UCSD-AML1 (cell line): ENCODE measurements around the gene PLIN4.
A peak's percentile ranks its signal among the peaks of the same experiment; 100 is the strongest.
"Not testable (repeated sequence)": the region's sequence is repeated elsewhere in the genome, so short reads cannot be mapped to it uniquely, and the experiment has no call there.

Experiments
- DNase-seq: peaks from one replicate; lab custom pipeline; 2025; ENCODE audit not compliant: unreplicated experiment; lab: John Stamatoyannopoulos, UW

PLIN4 gene

DNA sequence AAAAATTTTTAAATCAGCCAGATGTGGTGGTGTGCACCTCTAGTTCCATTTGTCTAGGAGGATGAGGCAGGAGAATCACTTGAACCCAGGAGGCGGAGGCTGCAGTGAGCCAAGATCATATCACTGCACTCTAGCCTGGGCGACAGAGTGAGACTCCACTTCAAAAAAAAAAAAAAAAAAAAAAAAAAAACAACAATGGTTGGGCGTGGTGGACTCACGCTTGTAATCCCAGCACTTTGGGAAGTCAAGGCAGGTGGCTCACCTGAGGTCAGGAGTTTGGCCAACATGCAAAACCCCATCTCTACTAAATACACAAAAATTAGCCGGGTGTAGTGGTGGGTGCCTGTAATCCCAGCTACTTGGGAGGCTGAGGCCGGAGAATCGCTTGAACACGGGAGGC, 9.1 kb upstream of the PLIN4 start:
- not testable (repeated sequence) for DNase-seq

DNA sequence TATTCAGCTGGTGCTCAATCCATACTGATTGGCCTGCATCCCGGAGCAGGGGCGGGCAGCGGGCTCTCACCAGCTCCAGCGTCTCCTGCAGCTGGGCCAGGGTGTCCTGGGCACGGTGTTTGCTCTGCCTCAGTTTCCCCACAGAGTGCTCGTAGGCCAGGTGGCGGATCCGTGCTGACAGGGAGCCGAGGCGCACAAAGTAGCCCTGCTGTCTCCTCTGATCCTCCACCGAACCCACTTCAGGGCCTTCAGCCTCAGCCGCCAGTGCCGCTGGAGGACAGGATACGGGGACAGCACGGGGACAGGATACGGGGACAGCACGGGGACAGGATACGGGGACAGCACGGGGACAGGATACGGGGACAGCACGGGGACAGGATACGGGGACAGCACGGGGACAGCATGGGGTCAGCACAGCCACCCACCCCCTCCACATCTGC, 7.3 kb upstream of the PLIN4 start:
- DNase-seq, result no peak

DNA sequence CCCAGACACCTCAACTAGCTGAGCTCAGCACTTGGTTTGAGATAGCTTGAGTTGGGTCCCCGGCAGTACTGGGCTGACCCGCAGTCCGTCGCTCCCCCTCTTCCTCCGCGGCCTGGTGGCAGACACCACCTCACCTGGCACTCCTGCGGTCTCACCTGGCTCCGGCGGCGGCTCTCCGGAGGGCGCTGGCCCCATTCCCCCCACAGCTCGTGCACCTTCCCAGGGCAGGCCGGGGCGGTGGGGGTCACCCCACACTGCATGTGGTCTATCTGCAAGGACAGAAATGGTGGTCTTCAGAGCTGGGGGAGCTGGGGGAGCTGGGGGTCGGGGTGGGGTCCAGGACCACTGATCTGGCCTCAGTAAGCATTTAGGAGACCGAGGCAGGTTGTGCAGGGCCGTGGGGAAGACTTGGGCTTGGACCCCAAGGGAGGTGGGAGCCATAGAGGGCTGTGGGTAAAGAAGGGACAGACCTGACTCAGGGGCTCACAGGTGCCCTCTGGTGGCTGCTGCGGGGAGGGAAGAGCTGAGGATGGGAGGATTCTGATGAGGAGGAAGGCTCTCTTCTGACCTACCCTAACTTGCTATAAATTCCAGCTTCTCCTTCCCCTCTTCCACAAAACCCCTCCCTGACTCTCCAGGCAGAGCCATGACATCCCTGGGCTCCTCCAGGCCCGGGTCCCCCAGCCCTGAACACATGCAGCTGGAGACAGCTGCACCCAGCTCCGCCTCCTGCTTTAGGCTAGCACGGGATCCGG, 6.7 kb upstream of the PLIN4 start:
- peak; percentile 69 for DNase-seq

DNA sequence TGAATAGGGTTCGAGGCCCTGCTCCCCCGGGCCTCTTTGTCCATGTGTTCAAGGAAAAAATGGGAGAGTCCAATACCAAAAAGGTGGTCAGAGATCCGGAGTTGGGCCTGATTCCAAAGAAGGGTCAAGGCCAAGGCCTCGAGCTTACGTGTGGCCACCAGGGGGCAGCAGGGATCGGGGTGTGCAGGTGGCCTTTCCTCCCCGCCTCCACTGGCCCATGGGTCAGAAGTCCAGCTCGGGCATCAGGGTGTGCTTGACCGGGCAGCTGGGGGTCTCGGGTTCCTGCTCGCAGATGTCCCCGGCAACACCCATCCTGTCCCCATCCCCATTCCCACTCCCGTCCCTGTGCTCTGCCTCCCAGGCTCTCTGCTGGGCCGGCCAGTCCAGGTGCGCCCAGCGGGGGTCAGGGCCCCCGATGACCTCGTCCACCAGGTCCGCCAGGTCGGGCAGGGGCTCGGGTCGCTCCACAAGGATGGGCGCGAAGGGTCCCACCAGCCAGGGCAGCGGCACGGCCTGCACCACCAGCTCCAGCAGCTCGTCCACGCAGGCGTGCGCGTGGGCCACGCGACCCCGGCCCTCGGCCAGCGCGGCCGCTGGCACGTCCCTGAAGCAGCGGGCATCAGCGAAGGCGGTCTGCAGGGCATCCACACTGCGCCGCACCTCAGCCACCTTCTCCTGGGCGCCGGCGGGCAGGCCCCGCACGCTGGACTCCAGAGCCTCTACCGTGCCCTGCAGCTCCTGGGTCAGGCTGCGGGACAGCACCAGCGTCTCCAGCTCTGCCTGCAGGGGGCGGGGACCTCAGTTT, 5.2 kb upstream of the PLIN4 start:
- peak; percentile 44 for DNase-seq

DNA sequence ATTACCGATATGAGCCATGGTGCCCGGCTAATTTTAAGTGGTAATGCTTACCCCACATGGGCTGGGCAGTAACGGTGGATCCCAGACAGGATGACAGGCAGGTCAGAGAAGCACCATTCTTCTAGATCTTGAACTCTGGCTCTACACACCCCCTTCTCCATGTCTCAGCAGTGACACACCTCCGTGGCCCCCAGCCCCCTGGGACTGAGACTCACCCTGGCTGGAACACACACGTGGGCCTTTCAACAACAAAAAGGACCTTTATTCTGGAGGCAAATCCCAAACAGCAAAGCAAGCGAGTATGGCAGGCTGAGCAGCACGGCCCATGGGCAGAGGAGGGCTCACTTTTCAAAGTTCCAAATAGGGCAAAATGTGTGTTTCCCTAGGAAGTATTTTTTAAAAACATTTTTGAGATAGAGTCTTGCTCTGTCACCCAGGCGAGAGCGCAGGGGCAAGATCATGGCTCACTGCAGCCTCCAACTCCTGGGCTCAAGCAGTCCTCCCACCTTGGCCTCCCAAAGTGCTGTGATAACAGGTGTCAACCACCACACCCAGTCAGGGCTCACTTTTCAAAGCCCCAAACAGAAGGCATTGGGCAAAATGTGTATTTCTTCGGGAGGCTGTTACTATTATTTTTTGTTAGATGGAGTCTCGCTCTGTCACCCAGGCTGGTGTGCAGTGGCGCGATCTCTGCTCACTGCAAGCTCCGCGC, 4.2 kb upstream of the PLIN4 start:
- DNase-seq, result no peak

DNA sequence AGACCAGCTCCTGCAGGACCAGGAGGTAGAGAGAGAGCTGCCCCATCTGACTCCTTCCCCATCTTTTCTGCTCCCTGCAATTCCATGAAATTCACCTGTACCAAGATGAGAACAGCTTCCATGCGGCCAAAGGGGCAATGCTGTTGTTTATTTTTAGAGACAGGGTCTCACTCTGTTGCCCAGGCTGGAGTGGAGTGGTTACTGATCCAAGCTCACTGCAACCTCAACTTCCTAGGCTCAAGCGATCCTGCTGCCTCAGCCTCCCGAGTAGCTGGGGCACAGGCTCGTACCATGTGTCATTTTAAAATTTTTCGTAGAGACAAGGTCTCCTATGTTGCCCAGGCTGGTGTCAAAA, 3.6 kb upstream of the PLIN4 start:
- no peak for DNase-seq

DNA sequence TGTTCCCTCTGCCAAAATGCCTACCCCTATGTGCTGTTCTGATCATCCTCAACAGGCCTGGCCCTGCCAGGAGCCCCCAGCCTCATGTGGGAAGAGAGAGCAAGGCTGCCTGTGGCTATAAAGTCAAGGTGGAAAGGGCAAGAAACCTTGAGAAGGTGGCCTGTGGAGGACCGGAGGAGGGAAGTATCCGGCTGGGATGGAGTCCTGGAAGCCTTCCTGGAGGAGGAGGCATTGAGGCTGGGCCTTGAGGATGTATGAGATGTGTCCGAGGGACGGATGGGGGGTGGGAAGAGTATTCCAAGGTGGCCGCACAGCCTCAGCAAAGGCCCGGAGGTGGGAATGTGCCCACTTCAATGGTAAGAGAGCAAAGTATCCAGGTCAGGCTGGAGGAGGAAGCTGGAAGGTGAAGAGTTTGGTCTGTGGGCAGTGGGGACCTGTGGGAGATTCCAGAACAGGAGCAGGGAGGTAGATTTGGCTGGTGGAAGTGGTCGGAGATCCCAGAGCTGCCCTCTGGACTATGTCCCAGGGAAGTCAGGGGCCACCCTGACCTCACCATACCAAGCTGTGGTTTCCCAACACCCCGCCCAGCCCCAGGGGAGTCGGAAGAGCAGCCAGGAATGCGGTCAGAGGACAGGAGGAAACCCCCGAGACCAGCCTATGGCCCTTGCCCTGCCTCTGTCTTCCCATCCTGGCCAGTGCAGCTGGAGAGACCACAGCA, 3.0 kb upstream of the PLIN4 start:
- DNase-seq, result peak; percentile 20

DNA sequence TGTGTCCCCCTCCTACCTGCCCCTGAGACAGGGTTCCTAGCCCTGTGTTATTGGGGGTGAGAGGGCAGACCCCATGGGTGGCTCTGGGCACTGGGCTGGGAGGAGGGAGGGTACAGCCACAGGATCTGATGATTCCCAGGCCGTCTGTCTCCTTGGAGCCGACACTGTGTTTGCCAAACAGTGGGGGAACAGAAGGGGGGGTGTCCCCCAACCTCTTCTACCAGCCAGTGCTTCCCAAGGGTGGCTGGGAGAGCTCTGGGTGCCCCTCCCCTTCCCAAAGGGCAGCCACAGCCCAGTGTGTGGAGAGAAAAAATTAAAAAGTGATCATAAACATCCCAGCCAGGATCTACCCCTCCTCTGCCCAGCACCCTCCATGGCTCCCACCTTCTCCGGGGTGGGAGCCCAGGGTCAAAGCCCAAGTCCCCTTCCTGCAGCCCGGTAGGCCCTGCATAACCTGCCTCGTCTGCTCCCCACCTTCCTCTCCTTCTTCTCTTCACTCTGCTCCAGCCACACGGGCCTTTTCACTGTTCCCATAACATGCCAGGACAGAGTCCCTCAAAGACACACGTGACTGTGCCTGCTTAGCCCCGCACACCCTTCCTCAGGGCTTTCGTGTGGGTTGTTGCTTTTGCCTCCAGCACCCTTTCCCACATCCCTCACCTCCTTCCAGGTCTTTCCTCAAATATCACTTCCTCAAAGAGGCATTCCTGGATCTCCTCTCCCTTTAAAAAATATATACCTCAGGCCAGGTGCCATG, 1.4 kb upstream of the PLIN4 start:
- no peak for DNase-seq

DNA sequence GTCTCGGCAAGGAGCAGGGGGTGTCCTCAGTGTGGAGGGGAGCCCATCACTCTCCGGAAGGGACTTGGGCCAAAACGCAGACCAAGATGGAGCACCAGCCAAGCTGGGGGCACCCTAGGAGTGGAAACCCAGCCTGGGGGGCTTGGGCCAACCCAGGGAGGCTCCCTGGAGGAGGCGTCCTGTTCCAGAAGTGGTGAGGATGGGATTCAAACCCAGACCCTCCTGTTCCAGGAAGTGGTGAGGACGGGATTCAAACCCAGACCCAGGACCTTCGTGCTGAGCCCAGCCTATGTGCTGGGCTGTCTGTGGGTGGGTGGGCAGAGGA, 848 bp upstream of the PLIN4 start:
- DNase-seq, result no peak

DNA sequence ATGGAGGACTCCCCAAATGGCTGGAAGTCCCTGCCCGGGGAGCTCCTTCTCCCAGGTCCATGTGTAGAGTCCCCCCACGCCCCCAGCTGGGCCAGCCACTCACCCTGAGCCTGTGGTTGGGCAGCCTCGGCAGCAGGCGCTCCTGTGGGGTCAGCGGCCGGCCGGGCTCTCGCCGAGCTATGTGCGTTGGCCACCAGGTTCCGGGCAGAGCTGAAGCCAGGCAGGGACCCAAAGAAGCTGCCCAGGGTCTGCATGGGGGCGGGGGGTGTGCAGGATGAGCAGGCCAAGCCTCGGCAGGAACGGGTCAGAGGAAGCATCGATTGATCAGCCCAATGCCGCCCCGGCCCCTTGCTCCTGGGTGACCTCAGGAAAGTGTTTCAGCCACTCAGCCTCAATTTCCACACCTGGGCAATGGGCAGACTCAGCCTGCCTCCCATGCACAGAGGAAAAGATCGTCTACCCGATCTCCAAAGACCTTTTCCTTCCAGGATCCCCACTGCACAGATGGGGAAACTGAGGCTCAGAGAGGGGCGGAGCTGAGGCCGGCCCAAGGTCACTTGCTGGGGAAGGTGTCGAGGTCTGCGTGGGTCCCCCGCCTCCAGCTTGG, 732 bp downstream of the PLIN4 start:
- no peak for DNase-seq

DNA sequence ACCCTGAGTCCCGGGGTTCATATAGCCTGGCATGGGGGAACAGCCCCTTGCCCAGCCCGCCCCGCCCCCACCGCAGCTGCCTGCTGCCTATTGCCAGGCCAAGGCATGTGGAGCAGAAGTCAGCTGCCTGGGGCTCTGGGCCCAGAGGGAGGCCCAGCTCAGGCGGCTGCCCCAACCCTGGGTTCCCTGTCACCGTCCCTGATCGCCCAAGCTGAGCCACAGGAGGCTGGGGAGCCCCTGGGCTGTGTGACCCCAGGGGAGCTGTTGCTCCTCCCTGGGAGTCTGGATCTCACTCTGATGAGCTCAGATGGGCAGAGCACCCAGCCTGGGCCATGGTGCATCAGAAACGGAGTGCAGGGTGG, 1.4 kb downstream of the PLIN4 start:
- no peak for DNase-seq

DNA sequence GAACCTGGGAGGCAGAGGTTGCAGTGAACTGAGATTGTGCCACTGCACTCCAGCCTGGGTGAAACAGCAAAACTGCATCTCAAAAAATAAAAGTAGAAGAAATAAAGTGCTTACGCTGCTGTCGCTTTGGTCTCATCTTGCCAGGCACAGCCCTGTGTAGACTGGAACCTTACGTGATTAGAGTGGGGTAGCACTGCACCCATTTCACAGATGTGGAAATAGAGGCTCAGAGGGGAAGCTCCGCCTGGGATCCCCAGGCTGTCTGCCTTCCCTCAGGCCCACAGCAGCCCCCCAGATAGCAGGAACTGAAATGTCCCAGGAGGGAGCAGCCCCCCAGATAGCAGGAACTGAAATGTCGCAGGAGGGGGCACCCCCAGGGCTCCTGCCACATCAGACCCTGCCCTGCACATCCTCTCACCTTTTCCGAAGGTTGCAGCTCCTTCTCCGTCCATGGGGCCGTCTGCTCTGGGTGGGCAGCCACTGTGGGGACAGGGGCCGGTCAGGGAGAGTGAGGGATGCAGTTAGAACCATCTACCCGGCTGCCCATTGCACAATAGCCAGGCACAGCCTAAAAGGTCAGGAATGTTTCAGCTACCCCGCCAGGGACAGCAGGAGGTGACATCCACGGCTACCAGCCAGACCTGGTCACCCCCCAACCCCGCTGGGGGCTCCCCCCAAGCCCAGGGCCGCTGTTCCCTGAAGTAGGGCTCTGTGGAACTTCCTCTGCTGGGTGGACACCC, 1.9 kb downstream of the PLIN4 start:
- DNase-seq, result no peak

DNA sequence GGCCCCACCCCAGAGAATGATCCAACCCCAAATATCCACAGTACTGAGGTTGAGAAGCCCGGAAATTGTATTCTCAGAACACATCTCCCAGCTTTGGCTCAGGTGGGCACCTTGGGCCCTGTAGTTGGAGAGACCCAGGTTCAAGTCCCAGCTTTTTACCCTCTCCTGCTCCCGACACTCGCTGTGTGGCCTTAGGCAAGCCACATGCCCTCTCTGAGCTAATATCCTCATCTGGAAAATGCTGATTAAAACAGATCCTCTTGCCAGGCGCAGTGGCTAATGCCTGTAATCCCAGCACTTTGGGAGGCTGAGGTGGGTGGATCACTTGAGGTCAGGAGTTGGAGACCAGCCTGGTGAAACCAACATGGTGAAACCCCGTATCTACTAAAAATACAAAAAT, 2.6 kb downstream of the PLIN4 start:
- no peak for DNase-seq

DNA sequence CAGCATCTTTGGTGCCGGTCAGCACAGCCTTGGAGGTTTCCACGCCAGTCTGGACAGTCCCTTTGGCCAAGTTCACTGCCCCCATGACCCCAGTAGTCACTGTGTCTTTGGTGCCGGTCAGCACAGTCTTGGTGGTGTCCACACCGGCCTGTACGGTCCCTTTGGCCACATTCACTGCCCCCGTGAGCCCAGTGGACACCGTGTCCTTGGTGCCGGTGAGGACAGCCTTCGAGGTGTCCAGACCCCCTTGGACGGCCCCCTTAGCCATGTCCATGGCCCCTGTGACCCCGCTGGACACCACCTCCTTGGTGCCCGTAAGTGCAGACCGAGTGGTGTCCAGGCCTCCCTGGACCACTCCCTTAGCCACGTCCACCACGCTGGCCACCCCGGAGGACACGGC, 5.0 kb downstream of the PLIN4 start:
- no peak for DNase-seq

DNA sequence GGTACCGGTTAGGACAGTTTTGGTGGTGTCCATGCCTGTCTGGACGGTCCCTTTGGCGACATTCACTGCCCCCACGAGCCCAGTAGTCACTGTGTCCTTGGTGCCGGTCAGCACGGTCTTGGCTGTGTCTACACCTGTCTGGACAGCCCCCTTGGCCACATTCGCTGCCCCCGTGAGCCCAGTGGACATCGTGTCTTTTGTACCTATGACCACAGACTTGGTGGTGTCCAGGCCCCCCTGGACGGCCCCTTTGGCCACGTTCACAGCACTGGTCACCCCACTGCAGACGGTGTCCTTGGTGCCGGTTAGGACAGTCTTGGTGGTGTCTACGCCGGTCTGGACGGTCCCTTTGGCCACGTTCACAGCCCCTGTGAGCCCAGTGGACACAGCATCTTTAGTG, 6.2 kb downstream of the PLIN4 start:
- no peak for DNase-seq

DNA sequence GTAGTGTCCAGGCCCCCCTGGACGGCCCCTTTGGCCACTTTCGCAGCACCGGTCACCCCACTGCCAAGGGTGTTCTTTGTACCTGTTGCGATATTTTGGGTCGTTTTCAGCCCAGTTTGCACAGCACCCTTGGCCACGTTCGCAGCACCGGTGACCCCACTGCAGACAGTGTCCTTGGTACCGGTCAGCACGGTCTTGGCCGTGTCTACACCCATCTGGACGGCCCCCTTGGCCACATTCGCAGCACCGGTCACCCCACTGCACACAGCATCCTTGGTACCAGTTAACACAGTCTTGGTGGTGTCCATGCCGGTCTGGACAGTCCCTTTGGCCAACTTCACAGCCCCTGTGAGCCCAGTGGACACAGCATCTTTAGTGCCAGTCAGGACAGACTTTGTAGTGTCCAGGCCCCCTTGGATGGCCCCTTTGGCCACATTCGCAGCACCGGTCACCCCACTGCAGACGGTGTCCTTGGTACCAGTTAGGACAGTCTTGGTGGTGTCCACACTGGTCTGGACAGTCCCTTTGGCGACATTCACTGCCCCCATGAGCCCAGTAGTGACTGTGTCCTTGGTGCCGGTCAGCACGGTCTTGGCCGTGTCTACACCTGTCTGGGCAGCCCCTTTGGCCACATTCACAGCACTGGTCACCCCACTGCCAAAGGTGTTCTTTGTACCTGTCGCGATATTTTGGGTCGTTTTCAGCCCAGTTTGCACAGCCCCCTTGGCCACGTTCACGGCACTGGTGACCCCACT, 6.8 kb downstream of the PLIN4 start:
- no peak for DNase-seq

DNA sequence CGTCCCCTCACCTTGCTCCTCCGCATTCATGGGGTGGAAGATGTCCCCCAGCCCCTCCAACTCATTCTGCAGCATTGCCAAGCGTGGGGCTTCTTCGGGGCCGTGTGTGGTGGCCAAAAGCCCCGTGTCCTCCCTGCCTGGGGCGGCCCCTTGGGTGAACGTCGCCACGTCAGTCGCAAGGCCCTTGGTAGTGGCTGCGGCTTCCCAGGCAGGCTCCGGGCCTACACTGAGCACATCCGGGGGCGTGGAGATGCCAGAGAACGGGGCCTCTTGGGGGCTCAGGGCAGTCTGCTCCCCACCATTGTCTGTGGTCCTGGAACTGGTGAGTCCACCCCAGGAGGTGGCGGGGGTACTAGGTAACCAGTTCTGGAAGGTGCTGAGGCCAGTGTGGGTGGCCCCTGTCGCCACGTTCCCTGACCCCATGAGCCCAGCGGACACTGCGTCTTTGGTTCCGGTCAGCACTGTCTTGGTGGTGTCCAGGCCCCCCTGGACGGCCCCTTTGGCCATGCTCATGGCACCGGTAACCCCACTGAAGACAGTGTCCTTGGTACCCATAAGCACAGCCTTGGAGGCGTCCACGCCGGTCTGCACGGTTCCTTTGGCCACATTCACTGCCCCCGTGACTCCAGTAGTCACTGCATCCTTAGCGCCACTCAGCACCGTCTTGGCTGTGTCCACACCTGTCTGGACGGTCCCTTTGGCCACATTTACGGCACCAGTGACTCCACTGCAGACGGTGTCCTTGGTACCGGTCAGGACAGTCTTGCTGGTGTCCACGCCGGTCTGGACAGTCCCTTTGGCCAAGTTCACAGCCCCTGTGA, 7.6 kb downstream of the PLIN4 start:
- DNase-seq, result no peak

DNA sequence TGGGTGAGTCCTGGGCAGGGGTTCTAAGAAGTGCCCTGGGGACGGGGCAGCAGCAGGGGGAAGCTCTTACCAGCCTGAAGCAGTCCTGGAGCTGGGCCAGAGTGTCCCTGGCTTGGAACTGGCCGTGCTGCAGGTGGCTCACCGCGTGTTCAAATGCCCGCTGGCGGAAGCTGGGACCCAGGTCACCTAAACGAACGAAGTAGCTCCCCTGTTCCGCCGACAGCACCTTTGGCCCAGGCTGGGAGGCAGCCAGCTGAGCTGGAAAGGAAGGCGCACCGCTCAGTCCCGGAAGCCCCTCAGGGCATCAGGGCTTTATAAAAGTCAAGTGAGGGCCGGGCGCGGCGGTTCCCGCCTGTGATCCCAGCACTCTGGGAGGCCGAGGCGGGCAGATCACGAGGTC, 9.6 kb downstream of the PLIN4 start:
- no peak for DNase-seq
